Pancreas (tissue), 10 donors: ENCODE measurements around the gene ADGRV1. TPM values are rescaled to one million over a fixed set of nuclear protein-coding genes. Genes with fewer than 3 reads are reported as not detected.

ENCODE experiments used
- ATAC-seq, 4 donors: fragments of 200-7000 bp; cut with Tn5 transposase; one replicate each; pipeline versions ENCODE4 v1.8.0 to v1.9.1; 2020; ENCODE audit warnings: mild to moderate bottlenecking in 4 of 4, moderate library complexity in 4 of 4
- DNase-seq, 6 donors: peaks; one replicate each; pipeline ENCODE4 v3.0.0-alpha.2; 2020
- FAIRE-seq: peaks from 2 replicates; lab custom pipeline; 2012; peaks lifted over from hg19 to GRCh38; lab: Jason Lieb, UNC
- H3K27ac ChIP-seq, 4 donors: fragments of 200-600 bp; sonication (generic); 1 replicate in 3 of 4; 2 replicates in 1 of 4; pipeline versions ENCODE4 v1.5.0 to v1.8.0; 2020
- H3K27me3 ChIP-seq, 4 donors: fragments of 200-600 bp; one replicate each; pipeline ENCODE4 v1.8.0; 2021
- H3K36me3 ChIP-seq, 3 donors: fragments of 200-600 bp; sonication (generic) in 1 of 3; one replicate each; pipeline versions ENCODE4 v1.5.0 to v1.8.0; 2020 to 2021
- H3K4me1 ChIP-seq, 3 donors: fragments of 200-600 bp; one replicate each; pipeline ENCODE4 v1.8.0; 2021
- H3K4me3 ChIP-seq, 4 donors: fragments of 200-600 bp; sonication (generic) in 2 of 4; one replicate each; pipeline versions ENCODE4 v1.5.0 to v1.8.0; 2020 to 2021
- H3K9me3 ChIP-seq, 4 donors: fragments of 200-600 bp; one replicate each; pipeline ENCODE4 v1.8.0; 2021
- WGBS, 2 donors: extraction: QIAGEN DNeasy Blood & Tissue Kit; methylation state at CpG; one replicate each; pipeline ENCODE4 v1.1.7; 2013; 5-methylcytosine and 5-hydroxymethylcytosine counted together
- intact Hi-C, 3 donors: fragments of 100-400 bp; cut with DNase I; formaldehyde crosslinking; loops; one replicate each; pipeline versions ENCODE4 v1.11.1 to v1.14.2; 2022
- polyA plus RNA-seq, 2 donors: library from polyadenylated mRNA; stranded (reverse); fragments of 200-250 nt; gene quantifications; one replicate each; pipeline ENCODE4 v1.2.3, GENCODE V29; 2013
- total RNA-seq, 6 donors: library from RNA; stranded (reverse); fragmentation: NEBNext Ultra II Directional in 4 of 6; extraction: Animal tissue kit (Norgen Biotek cat#: 25700) in 4 of 6; gene quantifications; one replicate each; pipeline versions ENCODE4 v1.2.1 to v1.2.4, GENCODE V29; 2021 to 2023
- TF ChIP-seq, protein P1 (sequence below), 4 donors: fragments of 200-600 bp; sonication (generic) in 3 of 4; IDR thresholded peaks; one replicate each; pipeline versions ENCODE4 v1.5.0 to v1.8.0; 2021; ENCODE audit warnings: antibody characterized with exemption in 4 of 4
- donor health status: healthy with polysubstance abuse.
- donor health status: DM: no; HTN: no; CAD: no; lungs with moderate emphysema.
- donor health status: DM: no; HTN: no; CAD: no.
- donor health status: control.
- donor health status: control.
- donor health status: Bipolar disorder and iron deficiency.
- donor health status: DM: yes; HTN: yes; CAD: no.
- donor health status: DM: no; HTN: no; CAD: no.
- donor health status: DM: no; HTN: no; CAD: no.
- donor health status: DM: yes; HTN: yes; CAD: no.

Gene ADGRV1
- total and polyA plus RNA-seq, 8 donors: 3.9 to 6.9 (median 5.4) TPM

- Histone ChIP-seq H3K27me3 (no peaks in the 10 kb centered on the region), H3K36me3 (no peaks in the 10 kb centered on the region), H3K4me3 (no peak overlapping the region), H3K27ac (no peak overlapping the region), H3K4me1 (peaks cover 0 to 2% (median 0%) of the 10 kb centered on the region in 3 donors), H3K9me3 (no peaks in the 10 kb centered on the region)
- intact Hi-C loops: no loop called here
- TF ChIP-seq, protein P1, sequence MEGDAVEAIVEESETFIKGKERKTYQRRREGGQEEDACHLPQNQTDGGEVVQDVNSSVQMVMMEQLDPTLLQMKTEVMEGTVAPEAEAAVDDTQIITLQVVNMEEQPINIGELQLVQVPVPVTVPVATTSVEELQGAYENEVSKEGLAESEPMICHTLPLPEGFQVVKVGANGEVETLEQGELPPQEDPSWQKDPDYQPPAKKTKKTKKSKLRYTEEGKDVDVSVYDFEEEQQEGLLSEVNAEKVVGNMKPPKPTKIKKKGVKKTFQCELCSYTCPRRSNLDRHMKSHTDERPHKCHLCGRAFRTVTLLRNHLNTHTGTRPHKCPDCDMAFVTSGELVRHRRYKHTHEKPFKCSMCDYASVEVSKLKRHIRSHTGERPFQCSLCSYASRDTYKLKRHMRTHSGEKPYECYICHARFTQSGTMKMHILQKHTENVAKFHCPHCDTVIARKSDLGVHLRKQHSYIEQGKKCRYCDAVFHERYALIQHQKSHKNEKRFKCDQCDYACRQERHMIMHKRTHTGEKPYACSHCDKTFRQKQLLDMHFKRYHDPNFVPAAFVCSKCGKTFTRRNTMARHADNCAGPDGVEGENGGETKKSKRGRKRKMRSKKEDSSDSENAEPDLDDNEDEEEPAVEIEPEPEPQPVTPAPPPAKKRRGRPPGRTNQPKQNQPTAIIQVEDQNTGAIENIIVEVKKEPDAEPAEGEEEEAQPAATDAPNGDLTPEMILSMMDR (IDR thresholded peaks at IDR 0.05): no peak
- no peak for FAIRE-seq
- no peak for ATAC-seq
- DNase-seq: no peak
Measured at GRCh38 chr5:90553711-90554110, 4.9 kb upstream of the ADGRV1 start.

DNA sequence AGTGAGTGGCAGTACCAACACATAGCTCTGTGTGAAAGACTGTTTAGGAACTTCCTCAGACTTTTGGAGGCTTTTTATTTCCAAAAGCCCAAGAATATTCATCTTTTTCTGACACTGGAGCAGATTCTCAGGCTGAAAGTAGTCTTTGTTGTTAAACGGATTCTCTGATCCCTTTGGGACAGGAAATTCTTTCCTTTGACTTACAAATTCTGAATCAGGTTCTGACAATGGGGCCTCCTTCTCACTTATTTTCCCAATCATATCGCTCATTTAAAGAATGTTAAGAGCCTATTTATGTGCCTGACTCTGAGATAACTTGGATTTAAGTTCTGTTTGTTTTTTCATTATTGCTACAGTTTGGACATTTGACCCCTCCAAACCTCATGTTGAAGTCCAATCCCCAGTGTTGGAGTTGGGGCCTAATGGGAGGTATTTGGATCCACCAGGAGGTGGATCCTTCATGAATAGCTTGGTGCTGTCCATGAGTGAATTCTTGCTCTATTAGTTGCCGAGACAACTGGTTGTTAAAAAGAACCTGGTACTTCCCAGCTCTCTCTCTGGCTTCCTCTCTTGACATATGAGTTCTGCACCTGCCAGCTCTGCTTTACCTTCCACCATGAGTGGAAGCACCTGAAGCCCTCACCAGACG lies 4.1 kb upstream of the ADGRV1 start:
- FAIRE-seq (no peak), ATAC-seq (no peak), DNase-seq (no peak)
- TF ChIP-seq, protein P1 (IDR thresholded peaks at IDR 0.05): no peak
- Histone ChIP-seq H3K9me3 (no peaks in the 10 kb centered on the region), H3K36me3 (no peaks in the 10 kb centered on the region), H3K27me3 (peaks cover 0 to under 1% (median 0%) of the 10 kb centered on the region in 4 donors), H3K27ac (no peak overlapping the region), H3K4me1 (peaks cover 0 to 5% (median 3%) of the 10 kb centered on the region in 3 donors), H3K4me3 (no peak overlapping the region)
- intact Hi-C loops: no loop called here
- 79 to 87% methylated on average over 4 of the region's 4 CpGs for WGBS, 2 donors

DNA sequence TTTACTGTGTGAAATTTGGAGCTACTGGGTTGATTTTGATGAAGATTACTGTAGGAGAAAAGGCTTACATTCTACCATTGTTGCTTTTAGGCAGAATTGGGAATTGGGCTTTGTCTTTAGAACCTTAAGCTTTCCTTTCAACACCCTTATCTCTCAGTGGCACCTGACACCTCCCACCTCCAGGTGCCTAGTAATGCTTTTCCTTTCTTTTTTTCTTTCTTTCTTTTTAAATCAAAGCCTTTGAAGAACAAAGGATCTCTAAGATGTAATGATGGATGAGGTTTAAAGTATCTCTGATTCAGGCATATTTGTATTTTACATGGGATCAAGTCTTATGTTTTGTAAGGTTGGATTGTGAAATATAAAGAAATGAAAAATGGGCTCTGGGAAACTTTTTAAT lies 2.9 kb upstream of the ADGRV1 start:
- Histone ChIP-seq H3K36me3 (no peaks in the 10 kb centered on the region), H3K4me1 (peaks cover 0 to 5% (median 3%) of the 10 kb centered on the region in 3 donors), H3K27me3 (peaks cover 0 to 7% (median 0%) of the 10 kb centered on the region in 4 donors), H3K27ac (no peak overlapping the region), H3K9me3 (no peaks in the 10 kb centered on the region), H3K4me3 (no peak overlapping the region)
- intact Hi-C loops: no loop called here
- no peak for ATAC-seq
- no peak for FAIRE-seq
- DNase-seq: no peak
- TF ChIP-seq, protein P1 (IDR thresholded peaks at IDR 0.05): no peak

GRCh38 chr5:90557391-90557790 lies 1.2 kb upstream of the ADGRV1 start:
- Histone ChIP-seq H3K36me3 (no peaks in the 10 kb centered on the region), H3K4me3 (peak overlapping the region in 2 of 4 donors; percentile 44 to 61), H3K27me3 (peaks cover 0 to 7% (median 0%) of the 10 kb centered on the region in 4 donors), H3K4me1 (peaks cover 0 to 5% (median 3%) of the 10 kb centered on the region in 3 donors), H3K27ac (no peak overlapping the region), H3K9me3 (no peaks in the 10 kb centered on the region)
- DNase-seq: no peak
- TF ChIP-seq, protein P1 (IDR thresholded peaks at IDR 0.05): no peak
- intact Hi-C loops: no loop called here
- 5 to 6% methylated on average over 9 of the region's 9 CpGs for WGBS, 2 donors
- no peak for FAIRE-seq
- no peak for ATAC-seq

GRCh38 chr5:90557871-90558270 lies 726 bp upstream of the ADGRV1 start:
- Histone ChIP-seq H3K27ac (peak overlapping the region in 1 of 4 donors; percentile 30), H3K36me3 (no peaks in the 10 kb centered on the region), H3K9me3 (no peaks in the 10 kb centered on the region), H3K4me1 (peaks cover 0 to 5% (median 3%) of the 10 kb centered on the region in 3 donors), H3K4me3 (peak overlapping the region; percentile 16 to 61 (median 31)), H3K27me3 (peaks cover 0 to 7% (median 0%) of the 10 kb centered on the region in 4 donors)
- TF ChIP-seq, protein P1 (IDR thresholded peaks at IDR 0.05): no peak
- peak in 2 of 4 donors; percentile 5 to 6 for ATAC-seq
- no peak for FAIRE-seq
- 7 to 9% methylated on average over 3 of the region's 3 CpGs for WGBS, 2 donors
- intact Hi-C loops: no loop called here
- DNase-seq: no peak
